Ectodermal cell (in vitro differentiated cells): Measurements from ENCODE around the gene PCGF3.
"Not testable (repeated sequence)": the region's sequence is repeated elsewhere in the genome, so short reads cannot be mapped to it uniquely, and the experiment has no call there.

ENCODE experiments used
- H3K27ac ChIP-seq: 2 replicates; pipeline ENCODE4 v1.7.0; 2013; ENCODE audit warnings: mild to moderate bottlenecking, low read depth, low read length; ENCODE audit not compliant: insufficient read depth, poor library complexity, severe bottlenecking
- H3K27me3 ChIP-seq: 2 replicates; pipeline ENCODE4 v1.7.0; 2013; ENCODE audit warnings: mild to moderate bottlenecking, low read length; ENCODE audit not compliant: insufficient read depth, control insufficient read depth, poor library complexity, severe bottlenecking
- H3K36me3 ChIP-seq: one replicate; pipeline ENCODE4 v1.7.0; 2013; ENCODE audit warnings: low read length; ENCODE audit not compliant: control insufficient read depth, insufficient read depth
- H3K4me1 ChIP-seq: one replicate; pipeline ENCODE4 v1.7.0; 2013; ENCODE audit warnings: low read length; ENCODE audit not compliant: control insufficient read depth, insufficient read depth
- H3K4me3 ChIP-seq: 2 replicates; pipeline ENCODE4 v1.7.0; 2013; ENCODE audit warnings: low read depth, low read length, control low read depth; ENCODE audit not compliant: insufficient read depth
- H3K9me3 ChIP-seq: 2 replicates; pipeline ENCODE4 v1.7.0; 2013; ENCODE audit warnings: mild to moderate bottlenecking, low read length, moderate library complexity; ENCODE audit not compliant: control insufficient read depth
- WGBS, 2 experiments: methylation state at CpG; one replicate each; pipeline ENCODE4 v1.1.7; 2013; ENCODE audit warnings: missing lambda C conversion rate in 2 of 2; 5-methylcytosine and 5-hydroxymethylcytosine counted together

The PCGF3 gene

DNA sequence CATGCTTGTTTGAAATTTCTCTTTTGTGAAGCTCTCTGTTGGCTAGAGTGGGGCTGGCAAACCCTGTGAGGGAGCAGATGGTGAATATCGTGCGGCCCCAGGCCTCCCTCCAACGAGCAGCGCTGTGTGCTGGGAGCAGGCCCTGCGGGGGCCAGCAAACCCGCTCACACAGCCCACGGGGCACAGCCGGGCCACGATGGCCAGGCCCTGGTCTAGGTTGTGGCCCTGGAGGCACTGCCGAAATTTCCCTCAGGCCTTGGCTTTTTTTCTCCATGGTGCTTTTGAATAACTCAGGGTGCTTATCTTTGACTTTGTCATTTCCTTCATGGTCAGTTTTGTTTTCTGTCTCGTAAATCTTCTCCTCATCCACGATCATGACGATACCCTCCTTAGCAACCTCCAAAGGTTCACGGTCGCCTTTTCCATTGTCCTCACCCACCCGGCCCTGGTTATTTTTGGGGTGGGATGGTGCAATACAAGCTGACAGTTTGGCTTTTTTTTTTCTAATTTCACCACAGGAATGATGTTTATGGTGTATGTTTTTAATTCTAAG lies 20.7 kb downstream of the PCGF3 start:
- Histone ChIP-seq H3K9me3 (no peaks in the 10 kb centered on the region), H3K4me3 (no peak overlapping the region), H3K27ac (no peak overlapping the region), H3K36me3 (peaks cover 4% of the 10 kb centered on the region), H3K27me3 (no peaks in the 10 kb centered on the region), H3K4me1 (no peaks in the 10 kb centered on the region)
- 94 to 95% methylated on average over 16 of the region's 16 CpGs for WGBS, 2 experiments

DNA sequence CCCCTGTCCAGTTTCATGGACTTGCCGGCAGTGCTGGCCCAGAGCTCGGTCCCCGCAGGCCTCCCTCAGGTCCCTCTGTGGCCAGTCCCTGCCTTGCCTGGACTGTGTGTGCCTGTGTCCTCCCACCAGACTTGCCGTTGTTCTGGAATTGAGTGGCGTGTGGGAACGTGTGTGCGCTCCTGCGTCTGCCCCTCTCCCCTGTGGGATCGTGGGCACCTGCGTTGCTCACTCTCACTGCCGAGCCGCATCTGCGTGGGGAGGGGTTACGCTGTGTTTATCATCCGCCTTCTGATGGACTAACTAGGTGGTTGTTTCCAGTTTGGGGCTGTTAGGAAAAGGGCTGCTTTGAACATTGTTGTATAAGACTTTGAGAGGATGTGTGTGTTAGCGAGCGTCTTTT lies 21.2 kb downstream of the PCGF3 start:
- WGBS, 2 experiments: 94% methylated on average over 17 of the region's 17 CpGs
- H3K27ac ChIP-seq: no peak overlapping the region

DNA sequence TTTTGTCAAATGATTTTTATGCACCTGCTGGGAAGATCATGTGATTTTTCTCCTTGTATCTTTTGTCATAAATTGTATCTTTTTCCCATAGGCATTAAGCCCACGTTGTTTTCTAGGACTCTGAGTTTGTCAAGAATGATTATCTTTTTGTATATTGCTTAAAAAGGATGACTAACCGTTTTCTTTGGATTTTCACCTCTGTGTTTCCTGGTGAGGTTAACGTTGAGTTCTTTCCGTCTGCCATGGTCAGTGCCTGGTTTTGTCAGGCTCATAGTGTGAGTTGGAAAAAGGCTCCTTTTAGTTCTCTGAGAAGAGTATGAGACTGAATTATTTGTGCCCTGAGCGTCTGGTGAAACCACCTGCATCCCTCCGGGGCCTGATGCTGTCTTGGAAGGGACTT lies 21.9 kb downstream of the PCGF3 start:
- Histone ChIP-seq H3K36me3 (peaks cover 6% of the 10 kb centered on the region), H3K27ac (no peak overlapping the region), H3K4me3 (no peak overlapping the region)

More for the DNA sequence above, 21.2 kb downstream of the PCGF3 start:
- Histone ChIP-seq H3K36me3 (peaks cover 5% of the 10 kb centered on the region), H3K4me3 (no peak overlapping the region), H3K27me3 (no peaks in the 10 kb centered on the region), H3K9me3 (no peaks in the 10 kb centered on the region), H3K4me1 (no peaks in the 10 kb centered on the region)

DNA sequence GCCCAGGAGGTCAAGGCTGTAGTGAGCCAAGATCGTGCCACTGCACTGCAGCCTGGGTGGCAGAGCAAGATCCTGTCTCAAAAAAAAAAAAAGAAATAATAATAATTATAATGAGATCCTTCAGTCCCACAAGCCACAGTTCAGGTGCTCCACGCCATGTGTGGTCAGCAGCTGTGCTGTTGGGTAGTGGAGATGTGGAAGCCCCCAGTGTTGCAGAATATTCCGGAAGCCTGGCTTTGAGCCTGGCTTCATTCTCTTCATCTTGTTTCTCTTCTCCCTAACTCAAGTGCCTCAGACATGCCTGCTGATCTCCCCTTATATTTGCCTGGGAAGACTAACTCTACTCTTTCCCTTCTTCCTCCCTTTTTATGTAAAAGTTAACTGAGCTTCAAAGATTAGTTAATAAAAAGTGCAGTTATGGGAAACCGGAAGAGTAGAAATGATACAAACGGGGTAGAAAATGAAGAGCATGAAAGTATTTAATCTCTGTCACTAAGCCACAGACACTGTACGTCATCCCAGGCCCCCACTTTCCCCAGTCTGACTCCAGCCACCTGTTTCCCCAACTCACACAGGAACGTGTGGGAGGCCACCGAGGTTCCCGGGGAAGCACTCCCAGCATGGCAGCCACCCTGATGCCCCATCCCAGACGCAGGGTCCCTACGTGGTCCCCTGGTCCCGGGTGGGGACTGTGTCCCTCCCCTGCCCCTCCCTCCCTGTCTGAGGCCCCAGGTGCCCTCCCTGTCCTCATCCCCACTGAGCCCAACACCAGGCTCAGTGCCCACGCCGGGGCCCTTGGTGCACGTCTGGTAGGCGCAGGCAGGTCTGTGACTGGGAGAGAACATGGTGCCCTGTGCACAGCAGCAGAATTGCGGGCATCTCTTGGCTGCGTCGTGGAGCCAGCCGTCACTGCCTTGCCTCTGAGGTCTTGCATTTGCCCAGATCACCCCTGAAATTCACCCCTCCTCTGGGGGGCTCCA lies 24.0 kb downstream of the PCGF3 start:
- Histone ChIP-seq H3K4me3 (no peak overlapping the region), H3K27me3 (no peaks in the 10 kb centered on the region), H3K4me1 (no peaks in the 10 kb centered on the region), H3K36me3 (peaks cover 26% of the 10 kb centered on the region), H3K27ac (no peak overlapping the region), H3K9me3 (no peaks in the 10 kb centered on the region)
- WGBS, 2 experiments: 94% methylated on average over 19 to 20 of the region's 20 CpGs

More for the DNA sequence above, 21.9 kb downstream of the PCGF3 start:
- Histone ChIP-seq H3K9me3 (no peaks in the 10 kb centered on the region), H3K4me1 (no peaks in the 10 kb centered on the region), H3K27me3 (no peaks in the 10 kb centered on the region)
- 94 to 95% methylated on average over 6 of the region's 6 CpGs for WGBS, 2 experiments

DNA sequence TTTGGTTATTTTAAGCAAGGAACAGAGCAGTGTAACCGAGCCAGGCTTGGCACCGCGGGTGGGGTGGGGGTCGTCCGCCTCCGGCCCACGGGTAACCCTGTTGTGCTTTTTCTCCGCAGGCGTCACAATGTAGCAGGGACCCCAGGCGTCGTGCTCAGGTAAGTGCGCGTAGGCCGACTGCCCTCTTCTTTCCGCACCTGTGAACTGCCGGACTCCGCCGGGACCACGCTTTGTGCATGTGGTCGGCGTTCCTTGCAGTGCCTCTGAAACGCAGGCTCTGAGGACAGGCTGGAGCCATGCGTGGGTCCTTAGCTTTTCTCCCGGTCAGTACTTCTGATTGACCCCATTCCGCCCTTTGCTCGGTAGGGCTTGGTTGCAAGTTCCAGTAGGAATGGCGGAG lies 24.9 kb downstream of the PCGF3 start:
- Histone ChIP-seq H3K36me3 (peaks cover 34% of the 10 kb centered on the region), H3K27me3 (no peaks in the 10 kb centered on the region)
- WGBS, 2 experiments: 95 to 97% methylated on average over 27 of the region's 27 CpGs

DNA sequence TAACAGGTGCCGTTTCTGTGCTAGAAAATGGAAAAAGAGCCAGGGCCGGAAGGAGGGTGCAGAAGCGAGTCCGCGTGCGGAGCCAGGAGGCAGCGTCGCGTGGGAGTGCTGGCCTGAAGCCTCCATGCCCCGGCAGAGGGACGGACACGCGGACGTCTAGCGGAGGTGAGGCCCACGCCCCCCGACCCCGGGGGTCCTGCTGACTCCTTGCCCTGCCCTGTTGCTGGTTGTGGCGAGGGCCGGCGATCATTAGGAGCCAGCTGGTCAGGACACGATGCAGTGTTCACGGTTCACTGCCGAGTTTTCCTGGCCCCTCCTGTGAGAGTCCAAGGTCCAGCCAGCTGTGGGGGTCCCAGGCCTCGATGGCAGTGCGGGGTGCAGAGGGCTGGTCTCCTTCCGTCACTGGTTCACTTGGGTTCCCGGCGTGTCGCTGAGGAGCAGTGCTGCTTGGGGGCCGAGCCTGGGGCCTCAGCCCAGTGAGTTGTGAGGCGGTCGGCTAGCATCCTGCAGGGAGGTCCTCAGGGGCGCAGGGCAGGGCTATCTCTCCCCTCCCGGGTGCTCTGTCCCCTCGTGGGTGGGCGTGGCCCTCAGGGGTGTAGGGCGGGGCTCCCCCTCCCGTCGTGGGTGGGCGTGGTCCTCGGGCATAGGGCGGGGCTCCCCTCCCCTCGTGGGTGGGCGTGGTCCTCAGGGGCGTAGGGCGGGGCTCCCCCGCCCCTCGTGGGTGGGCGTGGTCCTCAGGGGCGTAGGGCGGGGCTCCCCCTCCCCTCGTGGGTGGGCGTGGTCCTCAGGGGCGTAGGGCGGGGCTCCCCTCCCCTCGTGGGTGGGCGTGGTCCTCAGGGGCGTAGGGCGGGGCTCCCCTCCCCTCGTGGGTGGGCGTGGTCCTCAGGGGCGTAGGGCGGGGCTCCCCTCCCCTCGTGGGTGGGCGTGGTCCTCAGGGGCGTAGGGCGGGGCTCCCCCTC lies 25.6 kb downstream of the PCGF3 start:
- not testable (repeated sequence) for H3K9me3 ChIP-seq, H3K27me3 ChIP-seq, H3K4me1 ChIP-seq, H3K27ac ChIP-seq, H3K4me3 ChIP-seq
- WGBS, 2 experiments: 95% methylated on average over 56 to 57 of the region's 68 CpGs
- peaks cover 38% of the 10 kb centered on the region for H3K36me3 ChIP-seq

More for the DNA sequence above, 24.9 kb downstream of the PCGF3 start:
- H3K4me3 ChIP-seq: no peak overlapping the region
- no peaks in the 10 kb centered on the region for H3K4me1 ChIP-seq
- no peak overlapping the region for H3K27ac ChIP-seq
- no peaks in the 10 kb centered on the region for H3K9me3 ChIP-seq

DNA sequence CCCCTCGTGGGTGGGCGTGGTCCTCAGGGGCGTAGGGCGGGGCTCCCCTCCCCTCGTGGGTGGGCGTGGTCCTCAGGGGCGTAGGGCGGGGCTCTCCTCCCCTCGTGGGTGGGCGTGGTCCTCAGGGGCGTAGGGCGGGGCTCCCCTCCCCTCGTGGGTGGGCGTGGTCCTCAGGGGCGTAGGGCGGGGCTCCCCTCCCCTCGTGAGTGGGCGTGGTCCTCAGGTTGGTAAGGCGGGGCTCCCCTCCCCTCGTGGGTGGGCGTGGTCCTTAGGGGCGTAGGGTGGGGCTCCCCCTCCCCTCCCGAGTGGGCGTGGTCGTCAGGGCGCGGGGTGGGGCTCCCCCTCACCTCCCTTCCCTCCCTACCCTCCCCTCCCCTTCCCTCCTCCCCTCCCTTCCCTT lies 26.3 kb downstream of the PCGF3 start:
- H3K36me3 ChIP-seq: peaks cover 38% of the 10 kb centered on the region
- H3K9me3 ChIP-seq, H3K4me3 ChIP-seq, H3K4me1 ChIP-seq, H3K27ac ChIP-seq, H3K27me3 ChIP-seq: not testable (repeated sequence)
- 92 to 94% methylated on average over 23 to 26 of the region's 27 CpGs for WGBS, 2 experiments

DNA sequence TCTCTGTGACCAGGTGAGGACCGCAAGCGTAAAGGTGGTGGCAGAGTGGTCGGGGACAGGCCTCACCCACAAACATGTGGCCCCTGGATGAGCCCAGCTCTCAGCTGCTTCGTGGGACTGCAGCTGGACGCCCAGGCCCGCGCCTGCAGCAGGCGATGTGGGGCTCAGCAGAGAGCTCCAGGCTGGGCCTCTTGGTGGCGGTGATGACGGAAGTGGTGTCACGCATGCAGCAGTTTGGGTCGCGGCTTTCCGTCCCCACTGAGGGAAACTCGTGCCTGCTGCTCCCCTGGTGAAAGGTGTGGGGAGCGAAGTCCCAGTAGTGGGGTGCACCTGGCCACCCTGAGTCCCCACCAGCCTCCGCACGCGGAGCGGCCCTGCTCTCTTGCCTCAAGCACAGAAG lies 26.9 kb downstream of the PCGF3 start:
- Histone ChIP-seq H3K27me3 (no peaks in the 10 kb centered on the region), H3K4me3 (no peak overlapping the region), H3K4me1 (no peaks in the 10 kb centered on the region), H3K36me3 (peaks cover 38% of the 10 kb centered on the region), H3K9me3 (no peaks in the 10 kb centered on the region), H3K27ac (no peak overlapping the region)
- WGBS, 2 experiments: 95 to 97% methylated on average over 20 of the region's 20 CpGs

DNA sequence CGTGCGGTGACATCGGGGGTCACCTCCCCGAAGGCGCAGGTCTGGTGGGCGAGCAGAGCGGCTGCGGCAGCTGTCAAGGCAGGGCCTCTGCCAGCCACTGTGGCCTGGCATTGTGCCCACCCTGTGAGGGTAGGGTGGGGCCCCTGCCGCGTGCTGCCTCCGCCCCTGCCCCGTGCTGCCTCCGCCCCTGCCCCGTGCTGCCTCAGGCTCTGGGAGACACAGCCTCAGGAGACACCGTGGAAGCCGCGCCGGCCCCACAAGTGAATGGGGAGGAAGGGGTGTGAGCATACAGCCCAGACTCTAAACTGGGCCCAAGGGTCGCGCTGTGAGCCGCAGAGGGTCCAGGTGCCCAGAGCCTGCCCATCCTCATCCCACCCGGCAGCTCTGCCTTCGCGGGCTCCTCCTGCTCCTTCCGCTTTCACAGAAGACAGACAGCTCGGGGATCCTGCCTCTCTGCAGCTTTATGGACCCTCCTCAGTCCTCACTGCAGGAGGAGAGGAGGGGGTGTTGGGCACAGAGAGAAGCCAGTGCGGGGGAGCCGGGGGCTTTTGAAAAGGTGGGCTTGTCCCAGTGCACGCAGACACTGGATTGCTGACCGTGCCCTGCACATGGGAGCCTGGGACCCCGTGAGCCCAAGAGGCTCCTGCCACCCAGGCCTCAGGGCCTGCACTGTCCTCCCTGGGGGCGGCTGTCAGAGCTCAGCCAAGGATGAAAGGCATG lies 27.4 kb downstream of the PCGF3 start:
- no peak overlapping the region for H3K27ac ChIP-seq
- H3K4me1 ChIP-seq: no peaks in the 10 kb centered on the region
- no peak overlapping the region for H3K4me3 ChIP-seq
- peaks cover 42% of the 10 kb centered on the region for H3K36me3 ChIP-seq
- no peaks in the 10 kb centered on the region for H3K9me3 ChIP-seq
- no peaks in the 10 kb centered on the region for H3K27me3 ChIP-seq
- WGBS, 2 experiments: 96% methylated on average over 32 of the region's 32 CpGs
